CD14-positive monocyte (primary cell): ENCODE data around the gene BRI3. TPM values are rescaled to one million over a fixed set of nuclear protein-coding genes. Genes with fewer than 3 reads are reported as not detected.

ENCODE experiments used
- DNase-seq, 3 donors: peaks; one replicate each; pipeline ENCODE4 v3.0.0-alpha.2; 2011 to 2022
- H2AFZ ChIP-seq: 2 replicates; pipeline ENCODE4 v1.6.0; 2012; ENCODE audit warnings: mild to moderate bottlenecking, low read depth, low read length, inconsistent platforms; ENCODE audit not compliant: insufficient read depth, poor library complexity, severe bottlenecking
- H3K27ac ChIP-seq, 2 donors: 1 replicate in 1 of 2; 2 replicates in 1 of 2; pipeline ENCODE4 v1.5.1; 2012 to 2013; ENCODE audit warnings: low read length in 2 of 2, control low read depth in 1 of 2, inconsistent platforms in 1 of 2, low read depth in 1 of 2, mild to moderate bottlenecking in 1 of 2
- H3K27me3 ChIP-seq, 2 donors: one replicate each; pipeline versions ENCODE4 v1.6.0 to v1.6.1; 2011 to 2013; ENCODE audit warnings: low read length in 2 of 2; ENCODE audit not compliant: control insufficient read depth in 2 of 2, insufficient read depth in 2 of 2
- H3K36me3 ChIP-seq, 2 donors: replicated peaks in 1 of 2; 1 replicate in 1 of 2; 2 replicates in 1 of 2; pipeline versions ENCODE4 v1.5.1 to v1.6.1; 2012 to 2013; ENCODE audit warnings: low read length in 2 of 2, control low read depth in 1 of 2, inconsistent platforms in 1 of 2, mild to moderate bottlenecking in 1 of 2; ENCODE audit not compliant: insufficient read depth in 2 of 2, control insufficient read depth in 1 of 2
- H3K4me1 ChIP-seq, 2 donors: 1 replicate in 1 of 2; 2 replicates in 1 of 2; pipeline versions ENCODE4 v1.5.1 to v1.6.1; 2012 to 2013; ENCODE audit warnings: low read length in 2 of 2, control low read depth in 1 of 2, inconsistent platforms in 1 of 2, mild to moderate bottlenecking in 1 of 2, moderate library complexity in 1 of 2; ENCODE audit not compliant: insufficient read depth in 2 of 2, control insufficient read depth in 1 of 2
- H3K4me2 ChIP-seq: replicated peaks from 2 replicates; pipeline ENCODE3; 2012; ENCODE audit warnings: low read length, moderate library complexity, mild to moderate bottlenecking; ENCODE audit not compliant: poor library complexity, severe bottlenecking; ENCODE audit errors: extremely low read depth
- H3K4me3 ChIP-seq, 3 experiments: fragments of 200-600 bp in 1 of 3; sonication (generic) in 1 of 3; replicated peaks in 1 of 3; 1 replicate in 2 of 3; 2 replicates in 1 of 3; pipeline ENCODE4 v1.5.1; 2011 to 2013; ENCODE audit warnings: low read length in 3 of 3, mild to moderate bottlenecking in 3 of 3, control low read depth in 2 of 3, low read depth in 2 of 3, inconsistent platforms in 1 of 3, moderate library complexity in 1 of 3
- H3K79me2 ChIP-seq: 2 replicates; pipeline ENCODE4 v1.6.0; 2012; ENCODE audit warnings: mild to moderate bottlenecking, control low read depth, inconsistent platforms, low read length, moderate library complexity; ENCODE audit not compliant: insufficient read depth
- H3K9ac ChIP-seq: 2 replicates; pipeline ENCODE4 v1.6.0; 2017; ENCODE audit warnings: low read length, mild to moderate bottlenecking; ENCODE audit not compliant: insufficient read depth, poor library complexity, severe bottlenecking
- H3K9me3 ChIP-seq, 2 donors: replicated peaks in 1 of 2; 1 replicate in 1 of 2; 2 replicates in 1 of 2; pipeline versions ENCODE4 v1.5.1 to v1.6.1; 2012 to 2013; ENCODE audit warnings: low read length in 2 of 2, control low read depth in 1 of 2; ENCODE audit not compliant: control insufficient read depth in 1 of 2, insufficient read depth in 1 of 2
- H4K20me1 ChIP-seq: 2 replicates; pipeline ENCODE4 v1.6.0; 2012; ENCODE audit warnings: mild to moderate bottlenecking, low read length, control low read depth, moderate library complexity; ENCODE audit not compliant: insufficient read depth
- H3K27ac Mint-ChIP-seq, 7 donors: one replicate each; pipeline ENCODE4 v1.8.0; 2020; ENCODE audit warnings: mild to moderate bottlenecking in 7 of 7, mixed read lengths in 7 of 7, moderate library complexity in 6 of 7, inconsistent platforms in 2 of 7
- H3K27me3 Mint-ChIP-seq, 3 donors: one replicate each; pipeline ENCODE4 v1.8.0; 2021 to 2022; ENCODE audit warnings: low read depth in 3 of 3, mild to moderate bottlenecking in 3 of 3, mixed read lengths in 3 of 3, moderate library complexity in 3 of 3, inconsistent platforms in 1 of 3
- H3K36me3 Mint-ChIP-seq, 2 donors: one replicate each; pipeline ENCODE4 v1.8.0; 2020; ENCODE audit warnings: mixed read lengths in 2 of 2, inconsistent platforms in 1 of 2, mild to moderate bottlenecking in 1 of 2
- H3K4me1 Mint-ChIP-seq: one replicate; pipeline ENCODE4 v1.8.0; 2020; ENCODE audit warnings: mild to moderate bottlenecking, mixed read lengths
- H3K4me3 Mint-ChIP-seq, 2 donors: one replicate each; pipeline ENCODE4 v1.8.0; 2020; ENCODE audit warnings: mild to moderate bottlenecking in 2 of 2, mixed read lengths in 2 of 2, moderate library complexity in 1 of 2
- H3K9me3 Mint-ChIP-seq, 7 donors: one replicate each; pipeline ENCODE4 v1.8.0; 2020 to 2022; ENCODE audit warnings: mixed read lengths in 7 of 7, mild to moderate bottlenecking in 6 of 7, moderate library complexity in 6 of 7, inconsistent platforms in 2 of 7
- CTCF ChIP-seq: fragments of 200-600 bp; IDR thresholded peaks from one replicate; pipeline ENCODE4 v1.8.0; 2022; ENCODE audit warnings: antibody characterized with exemption, mild to moderate bottlenecking
- WGBS: methylation state at CpG from one replicate; pipeline ENCODE4 v1.1.5; 2013; ENCODE audit warnings: missing lambda C conversion rate; ENCODE audit not compliant: insufficient coverage; 5-methylcytosine and 5-hydroxymethylcytosine counted together
- intact Hi-C, 2 donors: fragments of 100-400 bp; cut with micrococcal nuclease; formaldehyde crosslinking; loops; one replicate each; pipeline versions ENCODE4 v1.15.0 to v1.15.1; 2023
- polyA plus RNA-seq, 3 donors: library from polyadenylated mRNA; depleted of rRNA in 1 of 3; unstranded in 2 of 3; stranded (reverse) in 1 of 3; fragments of 300-500 nt in 2 of 3; fragments of >200 nt in 1 of 3; fragmentation: Illumina TruSeq in 2 of 3; gene quantifications; 1 replicate in 2 of 3; 2 replicates in 1 of 3; pipeline ENCODE4 v1.2.3, GENCODE V29; 2012 to 2021

BRI3 gene
- polyA plus RNA-seq, 3 donors, result 120 to 273 (median 149) TPM

GRCh38 chr7:98248156-98248555, 33.3 kb upstream of the BRI3 start:
- H2AFZ ChIP-seq, result no peak overlapping the region
- no peaks in the 10 kb centered on the region for H3K27me3 ChIP-seq
- intact Hi-C loops, result no loop called here
- H3K4me2 ChIP-seq, result no peak overlapping the region
- no peak overlapping the region for H3K9ac ChIP-seq
- H3K9me3 ChIP-seq, result no peaks in the 10 kb centered on the region
- H3K36me3 ChIP-seq, result peaks cover 14 to 15% of the 10 kb centered on the region in 2 donors
- H3K79me2 ChIP-seq, result peaks cover 30% of the 10 kb centered on the region
- peak overlapping the region in 1 of 2 donors; percentile 24 for H3K4me3 Mint-ChIP-seq
- H3K27me3 Mint-ChIP-seq, result peaks cover 0 to 1% (median 0%) of the 10 kb centered on the region in 3 donors
- H3K36me3 Mint-ChIP-seq, result peaks cover 28 to 49% of the 10 kb centered on the region in 2 donors
- DNase-seq, result no peak
- peaks cover 69 to 73% of the 10 kb centered on the region in 2 donors for H3K4me1 ChIP-seq
- no peak overlapping the region for H3K4me3 ChIP-seq
- peak overlapping the region in 4 of 7 donors; percentile 78 to 96 (median 82) for H3K27ac Mint-ChIP-seq
- peaks cover 66% of the 10 kb centered on the region for H3K4me1 Mint-ChIP-seq
- peaks cover 0 to 4% (median 0%) of the 10 kb centered on the region in 7 donors for H3K9me3 Mint-ChIP-seq
- peaks cover 28% of the 10 kb centered on the region for H4K20me1 ChIP-seq
- TF ChIP-seq CTCF, result no peak
- peak overlapping the region; percentile 17 to 65 for H3K27ac ChIP-seq
- WGBS, result 91% methylated on average over 11 of the region's 12 CpGs

- Histone ChIP-seq H3K9ac (no peak overlapping the region), H3K36me3 (peaks cover 6 to 10% of the 10 kb centered on the region in 2 donors), H3K27me3 (no peaks in the 10 kb centered on the region), H3K4me2 (peak overlapping the region; percentile 42), H4K20me1 (peaks cover 24% of the 10 kb centered on the region), H2AFZ (peak overlapping the region; percentile 19), H3K79me2 (peaks cover 36% of the 10 kb centered on the region), H3K9me3 (no peaks in the 10 kb centered on the region), H3K27ac (peak overlapping the region; percentile 26 to 65), H3K4me3 (peak overlapping the region in 1 of 3 experiments; percentile 54), H3K4me1 (peaks cover 73 to 76% of the 10 kb centered on the region in 2 donors)
- H3K27me3 Mint-ChIP-seq, result no peaks in the 10 kb centered on the region
- H3K27ac Mint-ChIP-seq, result peak overlapping the region; percentile 78 to 96 (median 87)
- peaks cover 21 to 39% of the 10 kb centered on the region in 2 donors for H3K36me3 Mint-ChIP-seq
- WGBS, result 39% methylated on average over 3 of the region's 6 CpGs
- H3K4me1 Mint-ChIP-seq, result peaks cover 71% of the 10 kb centered on the region
- peak overlapping the region; percentile 13 to 82 for H3K4me3 Mint-ChIP-seq
- peaks cover 0 to 4% (median 0%) of the 10 kb centered on the region in 7 donors for H3K9me3 Mint-ChIP-seq
- DNase-seq, result peak; percentile 42 to 84 (median 67)
- intact Hi-C loops, result no loop called here
- no peak for TF ChIP-seq CTCF
Observed at GRCh38 chr7:98249106-98249505, 32.4 kb upstream of the BRI3 start.
